GM19099 (cell line): ENCODE measurements around the gene AIFM3.

Experiments used
- POLR2A ChIP-seq: IDR thresholded peaks from 3 replicates; pipeline ENCODE4 v1.6.1; 2011; ENCODE audit warnings: low read depth; ENCODE audit not compliant: insufficient read length; ENCODE audit errors: extremely low read depth

The AIFM3 gene

DNA sequence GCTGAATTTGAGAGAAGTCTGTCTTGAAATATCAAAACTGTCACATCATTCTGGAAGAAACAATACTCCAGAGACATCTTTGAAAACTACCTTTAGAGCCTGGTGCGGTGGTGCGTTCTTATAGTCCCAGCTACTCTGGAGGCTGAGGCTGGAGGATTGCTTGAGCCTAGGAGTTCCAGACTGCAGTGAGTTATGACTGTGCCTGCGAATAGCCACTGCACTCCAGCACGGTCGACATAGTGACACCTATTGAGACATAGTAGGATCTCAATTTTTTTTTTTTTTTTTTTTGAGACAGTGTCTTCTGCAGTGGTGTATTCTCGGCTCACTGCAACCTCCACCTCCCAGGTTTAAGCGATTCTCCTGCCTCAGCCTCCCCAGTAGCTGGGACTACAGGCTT lies 11.5 kb upstream of the AIFM3 start:
- no peak for TF ChIP-seq POLR2A

GRCh38 chr22:20956258-20957101 lies 10.6 kb upstream of the AIFM3 start:
- TF ChIP-seq POLR2A = no peak

- no peak for TF ChIP-seq POLR2A
Observed at GRCh38 chr22:20957102-20957682, 9.9 kb upstream of the AIFM3 start.

- TF ChIP-seq POLR2A = peak; percentile 22
Observed at GRCh38 chr22:20957683-20958431, 9.2 kb upstream of the AIFM3 start.

GRCh38 chr22:20959578-20960461 lies 7.2 kb upstream of the AIFM3 start:
- TF ChIP-seq POLR2A = no peak

DNA sequence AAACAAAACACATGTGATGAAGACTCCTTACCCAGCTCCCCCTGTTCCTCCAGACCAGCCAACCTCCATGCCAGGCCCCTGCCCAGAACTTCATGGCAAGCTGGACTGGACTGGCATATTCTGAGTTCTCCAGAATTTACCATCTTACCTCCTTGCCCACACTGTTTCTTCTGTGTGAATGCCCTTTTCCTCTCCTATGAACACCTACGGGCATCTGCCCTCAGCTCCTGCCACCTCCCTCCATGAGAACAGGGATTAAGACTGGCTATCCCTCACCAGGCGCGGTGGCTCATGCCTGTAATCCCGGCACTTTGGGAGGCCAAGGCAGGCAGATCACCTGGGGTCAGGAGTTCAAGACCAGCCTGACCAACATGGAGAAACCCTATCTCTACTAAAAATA lies 6.4 kb upstream of the AIFM3 start:
- no peak for TF ChIP-seq POLR2A

DNA sequence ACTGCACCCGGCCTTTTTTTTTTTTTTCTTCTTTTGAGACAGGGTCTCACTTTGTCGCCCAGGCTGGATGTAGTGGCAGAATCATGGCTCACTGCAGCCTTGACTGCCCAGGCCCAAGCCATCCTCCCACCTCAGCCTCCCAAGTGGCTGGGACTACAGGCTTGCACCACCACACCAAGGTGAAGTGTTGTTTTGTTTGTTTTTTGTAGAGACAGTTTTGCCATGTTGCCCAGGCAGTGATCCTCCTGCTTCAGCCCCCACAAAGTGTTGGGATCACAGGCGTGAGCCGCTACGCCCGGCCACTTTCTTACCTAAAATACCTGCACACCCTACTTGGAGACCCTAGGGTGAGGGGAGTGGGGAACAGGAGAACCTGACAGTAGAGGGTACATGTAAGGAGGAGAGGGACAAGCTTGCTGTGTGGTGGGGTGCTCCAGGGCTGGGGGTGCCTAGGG lies 4.5 kb upstream of the AIFM3 start:
- no peak for TF ChIP-seq POLR2A

DNA sequence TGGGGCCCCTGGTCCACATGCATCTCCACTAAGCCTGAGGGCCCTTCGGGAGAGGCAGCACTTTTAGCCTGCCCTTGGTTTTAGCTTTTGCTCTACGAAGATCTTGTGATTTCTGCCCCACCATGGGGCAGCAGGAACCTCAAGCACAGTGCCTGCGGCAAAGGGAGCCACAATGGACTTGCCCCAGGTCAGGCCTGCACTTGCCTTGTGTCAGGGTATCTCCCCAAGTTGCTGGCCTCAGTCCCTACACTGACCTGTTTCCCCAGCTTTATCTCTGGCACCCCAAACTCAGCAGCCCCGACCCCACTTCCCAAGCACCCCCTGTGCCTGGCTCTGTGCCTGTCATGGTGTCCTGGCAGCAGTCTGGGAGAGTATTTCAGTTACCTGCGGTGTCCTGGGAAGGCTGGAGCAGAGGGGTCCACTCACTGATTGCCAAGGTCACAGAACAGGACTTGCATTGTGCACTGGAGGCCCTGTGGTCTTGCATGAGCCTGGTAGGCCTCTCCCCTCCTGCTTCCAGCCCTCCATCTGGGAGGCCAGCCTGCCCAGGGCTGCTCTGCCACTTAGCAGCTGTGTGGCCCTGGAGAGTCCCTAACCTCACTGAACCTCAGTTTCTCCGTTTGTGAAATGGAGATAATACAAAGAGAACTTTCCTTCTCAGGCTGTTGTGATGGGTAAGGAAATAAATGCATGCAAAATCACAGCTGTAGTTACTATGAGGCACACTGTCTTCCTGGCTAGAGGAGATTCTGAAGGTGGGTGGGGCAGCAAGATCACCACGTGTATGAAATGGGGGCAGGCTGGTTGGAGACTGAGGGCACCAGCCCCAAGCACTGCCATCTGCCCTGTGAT lies 3.6 kb upstream of the AIFM3 start:
- no peak for TF ChIP-seq POLR2A

- no peak for TF ChIP-seq POLR2A
Observed at GRCh38 chr22:20964090-20964798, 2.8 kb upstream of the AIFM3 start.

DNA sequence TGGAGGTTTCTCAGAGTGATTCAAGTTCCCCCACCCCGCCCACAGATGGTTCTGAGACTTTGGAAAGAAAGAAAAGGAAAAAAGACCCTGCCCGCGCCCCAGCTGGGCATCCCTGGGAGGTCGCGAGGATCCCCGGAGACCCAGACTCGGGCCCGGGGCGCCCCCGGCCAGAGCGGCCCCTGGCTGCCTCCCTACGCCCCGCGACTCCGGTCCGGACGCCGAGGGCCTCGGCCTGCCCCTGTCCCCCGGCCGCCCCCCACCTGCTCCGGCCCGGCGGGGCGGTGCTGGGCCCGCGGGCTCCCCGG lies 2.3 kb upstream of the AIFM3 start:
- TF ChIP-seq POLR2A = no peak

DNA sequence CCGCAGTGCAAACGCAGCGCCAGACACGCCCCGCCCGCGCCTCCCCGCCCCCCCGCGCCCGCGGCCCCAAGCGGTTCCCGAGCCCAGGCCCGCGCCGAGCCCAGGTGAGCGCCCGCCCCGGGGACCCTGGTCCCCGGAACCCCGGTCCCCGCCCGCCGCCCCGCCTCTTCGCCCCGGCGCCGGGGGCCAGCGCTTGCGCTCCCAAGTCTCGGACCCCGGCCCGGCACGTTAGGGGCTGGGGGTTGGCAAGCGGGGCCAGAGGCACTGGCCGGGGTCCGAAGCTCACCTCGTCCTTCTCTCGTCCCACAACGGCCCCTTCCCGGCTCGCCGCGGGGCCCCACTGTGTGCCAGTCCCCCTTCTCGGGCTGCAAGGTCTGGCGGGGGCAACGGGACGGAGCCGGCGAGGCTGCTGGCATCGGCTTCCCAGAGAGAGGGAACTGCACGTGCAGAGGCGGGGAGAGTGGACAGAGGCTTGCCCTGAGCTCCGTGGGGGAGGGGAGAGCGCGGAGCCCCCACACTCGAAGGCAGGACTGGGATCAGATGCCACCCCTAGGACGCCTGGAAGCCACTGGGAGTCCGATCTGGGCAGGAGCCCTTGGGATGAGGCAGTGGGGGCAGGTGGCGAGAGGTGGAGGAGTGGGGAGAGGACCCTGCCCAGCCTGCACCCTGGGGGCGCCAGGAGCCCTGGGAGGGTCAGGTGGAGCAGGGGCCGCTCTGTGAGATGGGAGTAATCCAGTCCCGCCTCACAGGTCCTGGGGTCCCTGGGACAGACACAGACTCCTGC lies 1.8 kb upstream of the AIFM3 start:
- no peak for TF ChIP-seq POLR2A
